HFF-Myc (cell line): ENCODE results near the gene ZYX.

ENCODE experiments used
- DNase-seq: peaks from one replicate; pipeline ENCODE4 v3.0.0-alpha.2; 2011; ENCODE audit warnings: low read depth; ENCODE audit errors: extremely low read depth
- H3K4me3 ChIP-seq: replicated peaks from 2 replicates; pipeline ENCODE4 v1.5.1; 2011; ENCODE audit warnings: low read depth, mild to moderate bottlenecking, control low read depth, low read length
- TF ChIP-seq, protein P1 (sequence below): IDR thresholded peaks from 2 replicates; pipeline ENCODE4 v1.5.1; 2012; ENCODE audit warnings: mild to moderate bottlenecking, low read depth, low read length, control low read depth; ENCODE audit errors: missing control alignments

Gene ZYX

DNA sequence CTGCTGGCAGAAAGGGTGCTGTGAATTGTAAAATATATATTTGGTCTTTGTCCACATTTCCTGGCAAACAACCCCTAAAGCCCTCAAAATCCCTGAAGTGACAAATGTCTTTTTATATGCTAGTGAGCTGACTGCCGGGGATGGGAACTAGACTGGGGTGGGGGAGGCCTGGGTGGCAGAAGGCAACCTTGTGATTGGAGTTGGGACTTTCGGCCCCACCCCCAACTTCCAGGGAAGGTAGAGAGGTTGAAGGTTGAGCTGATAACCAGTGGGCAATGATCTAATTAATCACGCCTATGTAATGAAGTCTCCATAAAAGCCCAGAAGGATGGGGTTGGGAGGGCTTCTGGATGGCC lies 24.8 kb downstream of the ZYX start:
- no peak overlapping the region for H3K4me3 ChIP-seq
- DNase-seq: no peak
- TF ChIP-seq, protein P1, sequence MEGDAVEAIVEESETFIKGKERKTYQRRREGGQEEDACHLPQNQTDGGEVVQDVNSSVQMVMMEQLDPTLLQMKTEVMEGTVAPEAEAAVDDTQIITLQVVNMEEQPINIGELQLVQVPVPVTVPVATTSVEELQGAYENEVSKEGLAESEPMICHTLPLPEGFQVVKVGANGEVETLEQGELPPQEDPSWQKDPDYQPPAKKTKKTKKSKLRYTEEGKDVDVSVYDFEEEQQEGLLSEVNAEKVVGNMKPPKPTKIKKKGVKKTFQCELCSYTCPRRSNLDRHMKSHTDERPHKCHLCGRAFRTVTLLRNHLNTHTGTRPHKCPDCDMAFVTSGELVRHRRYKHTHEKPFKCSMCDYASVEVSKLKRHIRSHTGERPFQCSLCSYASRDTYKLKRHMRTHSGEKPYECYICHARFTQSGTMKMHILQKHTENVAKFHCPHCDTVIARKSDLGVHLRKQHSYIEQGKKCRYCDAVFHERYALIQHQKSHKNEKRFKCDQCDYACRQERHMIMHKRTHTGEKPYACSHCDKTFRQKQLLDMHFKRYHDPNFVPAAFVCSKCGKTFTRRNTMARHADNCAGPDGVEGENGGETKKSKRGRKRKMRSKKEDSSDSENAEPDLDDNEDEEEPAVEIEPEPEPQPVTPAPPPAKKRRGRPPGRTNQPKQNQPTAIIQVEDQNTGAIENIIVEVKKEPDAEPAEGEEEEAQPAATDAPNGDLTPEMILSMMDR: no peak

DNA sequence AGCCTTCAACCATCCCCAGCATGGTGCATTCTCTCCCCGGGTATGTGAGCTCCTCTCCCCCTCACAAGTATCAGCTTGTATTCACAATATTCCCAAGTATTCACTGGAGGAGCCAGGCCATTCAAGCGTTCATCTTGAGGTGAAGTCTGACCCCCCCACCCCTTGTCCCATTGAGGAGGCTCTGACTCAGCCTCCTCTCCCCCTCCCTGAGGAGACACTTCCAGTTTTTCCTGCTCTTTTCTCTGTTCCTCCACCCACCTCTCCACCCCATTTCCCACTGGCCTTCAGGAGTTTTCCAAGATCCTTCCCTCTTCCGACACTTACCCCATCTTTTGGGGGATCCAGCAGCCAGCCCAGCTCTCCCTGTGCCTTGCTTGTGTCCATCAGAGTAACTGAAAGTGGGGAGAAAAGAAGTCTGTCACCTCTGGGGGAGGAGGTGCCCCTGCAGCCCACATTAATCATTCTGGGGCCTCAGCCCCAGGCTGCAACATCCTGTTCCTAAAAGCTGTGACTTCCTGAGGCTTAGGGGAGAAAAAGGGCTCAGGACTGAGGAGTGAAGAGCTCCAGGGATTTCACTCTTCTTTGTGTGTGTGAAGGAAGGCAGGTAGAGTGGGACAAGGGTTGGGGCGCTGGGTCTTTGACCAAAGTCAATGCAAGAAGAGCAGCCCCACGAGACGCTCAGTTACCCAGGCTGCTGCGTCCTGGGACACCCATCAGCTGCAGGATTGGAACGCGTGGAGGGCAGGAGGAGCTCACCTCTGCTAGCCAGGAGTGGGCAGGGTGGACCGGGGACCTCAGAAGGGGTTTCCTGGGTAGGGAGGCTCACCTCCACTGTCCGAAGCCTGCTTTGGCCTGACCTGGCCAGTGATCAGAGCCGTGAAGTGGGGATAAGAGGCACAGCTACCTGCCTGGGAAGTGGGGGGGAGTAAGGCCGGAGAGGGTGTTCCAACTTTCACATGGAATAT lies 26.4 kb downstream of the ZYX start:
- TF ChIP-seq, protein P1: no peak
- H3K4me3 ChIP-seq: no peak overlapping the region
- DNase-seq: no peak

DNA sequence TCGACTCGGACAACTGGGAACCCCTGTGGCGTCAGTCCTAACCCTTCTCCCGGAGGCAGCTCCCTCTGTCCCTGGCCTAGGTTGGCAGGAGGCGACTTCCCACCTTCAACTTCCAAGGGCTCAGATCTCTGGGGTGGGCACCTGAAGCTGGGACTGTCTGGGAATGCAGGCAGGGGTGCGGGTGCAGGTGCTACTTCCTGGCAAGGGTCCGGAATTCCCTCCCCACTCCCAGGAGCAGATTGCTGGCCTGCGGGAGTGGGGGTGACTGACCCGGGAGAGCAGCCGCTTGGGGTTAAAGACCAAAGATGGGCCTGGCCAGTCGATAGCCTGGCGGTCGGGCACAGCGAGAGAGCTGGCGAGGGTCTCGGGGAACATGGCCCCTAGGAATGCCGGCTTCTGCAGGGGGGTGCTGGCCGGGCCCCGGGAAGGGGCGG lies 27.1 kb downstream of the ZYX start:
- TF ChIP-seq, protein P1: no peak
- H3K4me3 ChIP-seq: no peak overlapping the region
- DNase-seq: no peak

DNA sequence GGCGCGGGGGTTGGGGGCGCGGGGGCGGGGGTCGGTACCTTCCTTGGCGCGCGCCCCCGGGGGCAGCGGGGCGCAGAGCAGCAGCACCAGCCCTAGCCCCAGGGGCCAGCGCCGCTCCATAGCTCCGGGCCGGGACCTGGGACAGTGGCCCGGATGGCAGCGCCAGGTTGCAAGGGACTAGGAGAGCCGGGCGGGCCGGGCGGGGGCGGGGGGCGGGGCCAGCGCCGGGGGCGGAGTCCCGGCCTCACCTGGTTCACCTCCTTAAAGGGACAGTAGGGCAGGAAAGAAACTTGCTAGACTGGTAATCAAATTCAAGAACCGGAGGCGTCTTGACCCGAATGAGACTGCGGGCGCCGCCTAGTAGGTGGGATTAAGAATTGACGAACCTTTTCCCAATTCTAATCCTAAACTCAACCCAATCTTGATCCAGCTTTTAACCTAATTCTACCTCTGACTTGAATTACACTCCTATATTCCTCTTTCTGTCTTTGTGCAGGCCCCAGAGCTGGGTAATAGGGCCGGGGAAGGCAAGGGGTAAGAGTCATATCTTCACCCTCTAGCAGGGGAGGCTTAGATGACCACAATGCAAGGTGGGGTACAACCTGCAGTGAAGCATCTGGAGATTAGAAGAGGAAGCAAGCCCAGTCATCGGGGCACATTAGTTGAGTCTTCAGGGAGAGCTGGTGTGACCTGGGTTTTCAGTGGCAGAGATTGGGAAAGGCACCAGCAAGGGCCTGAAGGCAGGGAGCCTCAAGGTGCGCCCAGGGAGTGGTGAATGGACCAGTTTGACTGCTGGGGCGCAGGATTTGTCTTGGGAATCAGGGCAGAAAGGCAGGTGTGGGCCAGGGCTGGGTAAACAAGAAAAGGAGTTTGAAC lies 27.8 kb downstream of the ZYX start, which contains the start of gene EPHA1:
TSS of gene EPHA1 (minus strand) at position 171 of the 876 bp plus-strand sequence. CDS start at position 120, 51 bp downstream.
- no peak for DNase-seq
- TF ChIP-seq, protein P1: no peak
- no peak within 1 kb of the TSS for H3K4me3 ChIP-seq

DNA sequence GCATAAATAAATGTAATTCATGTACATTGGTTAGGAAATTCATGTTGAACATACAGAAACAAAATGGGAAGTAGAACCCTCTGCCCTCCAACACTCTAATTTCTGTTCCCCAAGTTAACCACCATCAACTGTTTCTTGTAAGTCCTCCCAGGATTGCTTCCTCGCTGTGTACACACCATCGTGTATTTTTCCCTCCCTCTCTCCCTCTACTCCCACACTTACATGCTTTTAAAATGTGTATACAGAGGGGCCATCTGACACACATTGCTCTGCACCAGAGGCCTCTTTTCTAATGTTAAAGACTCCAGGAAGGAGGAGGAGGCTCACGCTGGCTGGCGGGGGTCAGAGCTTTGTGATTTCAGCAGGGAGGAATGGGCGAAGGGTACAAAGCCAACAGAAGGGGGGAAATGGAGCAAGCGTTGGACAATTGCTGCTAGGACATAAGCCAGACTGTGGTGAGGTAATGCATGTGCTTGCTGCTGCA lies 29.4 kb downstream of the ZYX start:
- TF ChIP-seq, protein P1: no peak
- no peak overlapping the region for H3K4me3 ChIP-seq
- no peak for DNase-seq

DNA sequence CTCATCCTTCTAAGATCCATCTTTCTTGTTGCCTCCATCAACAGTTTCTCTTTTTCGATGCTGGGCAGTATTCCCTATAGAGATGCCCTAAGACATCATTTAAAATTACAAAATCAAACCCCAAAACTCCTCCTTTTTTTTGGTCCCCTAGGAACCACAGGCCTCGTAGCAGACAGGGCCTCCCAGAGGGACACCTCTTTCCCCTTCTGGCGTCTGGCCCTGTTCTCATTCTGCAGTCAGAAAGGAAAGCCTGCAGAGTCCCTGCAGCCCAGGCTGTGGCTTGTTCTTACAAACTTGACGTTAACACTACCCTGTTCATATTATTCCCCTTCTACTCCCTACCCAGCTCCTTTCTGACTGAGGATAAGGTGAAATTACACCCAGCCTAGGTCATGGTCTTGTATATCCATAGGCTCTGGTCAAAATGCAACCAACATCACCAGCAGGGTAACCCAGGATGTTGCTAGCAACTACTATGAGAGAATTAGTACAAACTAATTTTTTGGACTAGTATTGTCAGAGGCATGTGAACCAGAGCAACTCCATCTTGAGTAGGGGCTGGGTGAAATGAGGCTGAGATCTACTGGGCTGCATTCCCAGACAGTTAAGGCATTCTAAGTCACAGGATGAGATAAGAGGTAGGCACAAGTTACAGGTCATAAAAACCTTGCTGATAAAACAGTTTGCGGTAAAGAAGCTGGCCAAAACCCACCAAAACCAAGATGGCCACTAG lies 31.0 kb downstream of the ZYX start:
- TF ChIP-seq, protein P1: no peak
- no peak for DNase-seq
- no peak overlapping the region for H3K4me3 ChIP-seq
